HCT116 (cell line): ENCODE data around the gene TCEANC. TPM values are rescaled to one million over a fixed set of nuclear protein-coding genes. Genes with fewer than 3 reads are reported as not detected.
A peak's percentile ranks its signal among the peaks of the same experiment; 100 is the strongest.

Experiments
- ATAC-seq: fragments of 200-7000 bp; cut with Tn5 transposase; 2 replicates; pipeline ENCODE4 v1.9.1; 2020; ENCODE audit warnings: mild to moderate bottlenecking, moderate library complexity
- BruUV-seq: library from RNA; stranded (reverse); fragments of 400-500 nt; replicated peaks from 2 replicates; lab custom pipeline; 2021; lab: Mats Ljungman, UMichigan
- CTCF ChIA-PET: fragments of 300-600 bp; sonication (Branson Sonifier 250); formaldehyde crosslinking; loops from one replicate; lab custom pipeline; 2021; ENCODE audit warnings: antibody characterized with exemption; lab: Charles Lee
- POLR2A ChIA-PET: fragments of 300-600, 350-600 bp; sonication (Branson Sonifier 250); formaldehyde crosslinking; loops from one replicate; lab custom pipeline; 2021; ENCODE audit warnings: antibody characterized with exemption; lab: Charles Lee
- RAD21 ChIA-PET, 2 experiments: fragments of 300-600 bp; sonication (Branson Sonifier 250); formaldehyde crosslinking; loops; one replicate each; lab custom pipeline; 2023; ENCODE audit warnings: low total read pairs in 2 of 2; ENCODE audit not compliant: uncharacterized antibody in 2 of 2, unreplicated experiment in 2 of 2, low non-redundant PET in 1 of 2; lab: Charles Lee
- DNase-seq: peaks from one replicate; pipeline ENCODE4 v3.0.0-alpha.2; 2010; ENCODE audit warnings: low read depth, low spot score
- H2AFZ ChIP-seq: fragments of 200-600 bp; shearing (Covaris generic), sonication (generic); 2 replicates; pipeline ENCODE4 v1.6.1; 2017; ENCODE audit warnings: low read depth, mixed run types, mixed read lengths, antibody characterized with exemption, low read length; ENCODE audit not compliant: poor library complexity, severe bottlenecking
- H3K27ac ChIP-seq: 2 replicates; pipeline ENCODE4 v1.5.1; 2012; ENCODE audit warnings: low read depth, low read length
- H3K27me3 ChIP-seq: fragments of 200-600 bp; sonication (generic); 2 replicates; pipeline ENCODE4 v1.6.1; 2016; ENCODE audit warnings: mixed run types, low read length, mixed read lengths; ENCODE audit not compliant: insufficient read depth
- H3K36me3 ChIP-seq, 2 experiments: fragments of 200-500 bp in 1 of 2; fragments of 200-600 bp in 1 of 2; sonication (Bioruptor generic) in 1 of 2; sonication (generic) in 1 of 2; 2 replicates each; pipeline versions ENCODE4 v1.5.1 to v1.6.1; 2014 to 2016; ENCODE audit warnings: low read length in 2 of 2, inconsistent platforms in 1 of 2, mixed read lengths in 1 of 2, mixed run types in 1 of 2; ENCODE audit not compliant: insufficient read depth in 2 of 2, control insufficient read depth in 1 of 2
- H3K4me1 ChIP-seq, 2 experiments: fragments of 200-600 bp in 1 of 2; sonication (generic) in 1 of 2; 2 replicates each; pipeline versions ENCODE4 v1.5.1 to v1.6.1; 2012 to 2017; ENCODE audit warnings: low read length in 2 of 2, inconsistent platforms in 1 of 2, mild to moderate bottlenecking in 1 of 2, mixed read lengths in 1 of 2, mixed run types in 1 of 2, moderate library complexity in 1 of 2; ENCODE audit not compliant: insufficient read depth in 2 of 2, control insufficient read depth in 1 of 2
- H3K4me2 ChIP-seq: fragments of 200-600 bp; sonication (generic); 2 replicates; pipeline ENCODE4 v1.6.1; 2017; ENCODE audit warnings: mixed run types, low read length, mixed read lengths
- H3K4me3 ChIP-seq, 2 experiments: fragments of 200-600 bp in 1 of 2; sonication (generic) in 1 of 2; replicated peaks in 1 of 2; 2 replicates each; pipeline ENCODE4 v1.5.1; 2011 to 2016; ENCODE audit warnings: low read length in 2 of 2, control low read depth in 1 of 2, low read depth in 1 of 2, mild to moderate bottlenecking in 1 of 2, mixed read lengths in 1 of 2, mixed run types in 1 of 2
- H3K79me2 ChIP-seq: fragments of 200-600 bp; sonication (generic); 2 replicates; pipeline ENCODE4 v1.6.1; 2017; ENCODE audit warnings: mild to moderate bottlenecking, mixed run types, low read length, moderate library complexity, mixed read lengths; ENCODE audit not compliant: insufficient read depth
- H3K9ac ChIP-seq: fragments of 200-600 bp; sonication (generic); 2 replicates; pipeline ENCODE4 v1.6.1; 2016; ENCODE audit warnings: low read length, mixed read lengths
- H3K9me2 ChIP-seq: fragments of 200-600 bp; sonication (generic), shearing (Covaris generic); 2 replicates; pipeline ENCODE4 v1.6.1; 2017; ENCODE audit warnings: mixed run types, mild to moderate bottlenecking, moderate library complexity; ENCODE audit not compliant: insufficient read depth
- H3K9me3 ChIP-seq, 2 experiments: fragments of 200-500 bp in 1 of 2; fragments of 200-600 bp in 1 of 2; sonication (Bioruptor generic) in 1 of 2; sonication (generic) in 1 of 2; 2 replicates each; pipeline ENCODE4 v1.6.1; 2014 to 2017; ENCODE audit warnings: low read length in 2 of 2, mixed read lengths in 2 of 2, inconsistent platforms in 1 of 2, low read depth in 1 of 2, mild to moderate bottlenecking in 1 of 2, mixed run types in 1 of 2, moderate library complexity in 1 of 2; ENCODE audit not compliant: control insufficient read depth in 1 of 2, insufficient read depth in 1 of 2
- H4K20me1 ChIP-seq: fragments of 200-600 bp; sonication (generic), shearing (Covaris generic); 2 replicates; pipeline ENCODE4 v1.6.1; 2017; ENCODE audit warnings: mixed run types, mild to moderate bottlenecking, moderate library complexity; ENCODE audit not compliant: insufficient read depth
- CBX3 ChIP-seq: IDR thresholded peaks from 2 replicates; pipeline ENCODE4 v1.6.1; 2012; ENCODE audit warnings: low read depth
- CEBPB ChIP-seq: IDR thresholded peaks from 2 replicates; pipeline ENCODE4 v1.6.1; 2012; ENCODE audit warnings: low read depth
- ELF1 ChIP-seq: IDR thresholded peaks from 2 replicates; pipeline ENCODE4 v1.6.1; 2012; ENCODE audit warnings: low read depth, borderline replicate concordance
- FOSL1 ChIP-seq: IDR thresholded peaks from 2 replicates; pipeline ENCODE4 v1.6.1; 2012; ENCODE audit warnings: low read depth
- JUND ChIP-seq: IDR thresholded peaks from 2 replicates; pipeline ENCODE4 v1.6.1; 2012
- POLR2AphosphoS5 ChIP-seq: IDR thresholded peaks from 2 replicates; pipeline ENCODE4 v1.6.1; 2011; ENCODE audit warnings: mild to moderate bottlenecking, low read depth, low read length, moderate library complexity
- SIN3A ChIP-seq: IDR thresholded peaks from 2 replicates; pipeline ENCODE4 v1.6.1; 2012; ENCODE audit warnings: low read depth
- SP1 ChIP-seq: IDR thresholded peaks from 2 replicates; pipeline ENCODE4 v1.6.1; 2012; ENCODE audit warnings: low read depth
- YY1 ChIP-seq: IDR thresholded peaks from 2 replicates; pipeline ENCODE4 v1.6.1; 2011; ENCODE audit warnings: low read length, low read depth, moderate library complexity, mild to moderate bottlenecking; ENCODE audit not compliant: insufficient replicate concordance; ENCODE audit errors: extremely low read depth
- intact Hi-C: fragments of 100-400 bp; cut with micrococcal nuclease; formaldehyde crosslinking; loops from 2 replicates; pipeline ENCODE4 v1.10.0; 2022
- total RNA-seq: library from RNA; stranded (reverse); gene quantifications from one replicate; pipeline ENCODE4 v1.2.1, GENCODE V29; 2021; ENCODE audit not compliant: unreplicated experiment
- TF ChIP-seq, protein P1 (sequence below): IDR thresholded peaks from 2 replicates; pipeline ENCODE4 v1.6.1; 2011; ENCODE audit warnings: mild to moderate bottlenecking, low read length, moderate library complexity; ENCODE audit not compliant: insufficient replicate concordance; ENCODE audit errors: extremely low read depth
- TF ChIP-seq, protein P2 (sequence below): IDR thresholded peaks from 2 replicates; pipeline ENCODE4 v1.6.1; 2012

The TCEANC gene
- total RNA-seq, 1 experiment from 2014 or later: 1.2 TPM

DNA sequence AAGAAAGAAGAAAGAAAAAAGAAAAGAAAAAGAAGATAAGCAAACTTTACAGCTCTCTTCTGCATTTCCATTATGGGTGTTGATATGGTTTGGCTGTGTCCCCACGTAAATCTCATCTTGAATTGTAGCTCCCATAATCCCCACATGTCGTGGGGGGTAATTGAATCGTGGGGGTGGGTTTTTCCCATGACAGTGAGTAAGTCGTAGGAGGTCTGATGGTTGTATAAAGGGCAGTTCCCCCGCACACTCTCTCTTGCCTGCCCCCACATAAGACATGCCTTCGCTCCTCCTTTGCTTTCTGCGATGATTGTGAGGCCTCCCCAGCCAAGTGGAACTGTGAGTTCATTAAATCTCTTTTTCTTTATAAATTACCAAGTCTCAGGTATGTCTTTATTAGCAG lies 28.7 kb downstream of the TCEANC start:
- no peaks in the 10 kb centered on the region for H3K27me3 ChIP-seq
- DNase-seq: no peak
- intact Hi-C loops: no loop called here
- ATAC-seq: no peak
- BruUV-seq: no TSS peak
- ChIA-PET POLR2A (no interaction called here), RAD21 (no interaction called here)
- no peaks in the 10 kb centered on the region for H3K9me2 ChIP-seq
- H3K9me3 ChIP-seq: no peaks in the 10 kb centered on the region
- no peaks in the 10 kb centered on the region for H3K79me2 ChIP-seq
- no peak for TF ChIP-seq CBX3
- TF ChIP-seq YY1: no peak
- no peak for TF ChIP-seq SP1
- TF ChIP-seq, protein P1, sequence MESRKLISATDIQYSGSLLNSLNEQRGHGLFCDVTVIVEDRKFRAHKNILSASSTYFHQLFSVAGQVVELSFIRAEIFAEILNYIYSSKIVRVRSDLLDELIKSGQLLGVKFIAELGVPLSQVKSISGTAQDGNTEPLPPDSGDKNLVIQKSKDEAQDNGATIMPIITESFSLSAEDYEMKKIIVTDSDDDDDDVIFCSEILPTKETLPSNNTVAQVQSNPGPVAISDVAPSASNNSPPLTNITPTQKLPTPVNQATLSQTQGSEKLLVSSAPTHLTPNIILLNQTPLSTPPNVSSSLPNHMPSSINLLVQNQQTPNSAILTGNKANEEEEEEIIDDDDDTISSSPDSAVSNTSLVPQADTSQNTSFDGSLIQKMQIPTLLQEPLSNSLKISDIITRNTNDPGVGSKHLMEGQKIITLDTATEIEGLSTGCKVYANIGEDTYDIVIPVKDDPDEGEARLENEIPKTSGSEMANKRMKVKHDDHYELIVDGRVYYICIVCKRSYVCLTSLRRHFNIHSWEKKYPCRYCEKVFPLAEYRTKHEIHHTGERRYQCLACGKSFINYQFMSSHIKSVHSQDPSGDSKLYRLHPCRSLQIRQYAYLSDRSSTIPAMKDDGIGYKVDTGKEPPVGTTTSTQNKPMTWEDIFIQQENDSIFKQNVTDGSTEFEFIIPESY: no peak
- TF ChIP-seq POLR2AphosphoS5: no peak
- TF ChIP-seq CEBPB: no peak
- TF ChIP-seq, all 23 proteins: peak for 0
- H3K9ac ChIP-seq: no peak overlapping the region
- H3K36me3 ChIP-seq: no peaks in the 10 kb centered on the region
- no peak overlapping the region for H3K4me3 ChIP-seq
- H3K27ac ChIP-seq: no peak overlapping the region
- H2AFZ ChIP-seq: no peak overlapping the region
- H3K4me1 ChIP-seq: peaks cover 0 to 12% of the 10 kb centered on the region in 2 experiments; a peak in 3 of 4 replicates
- CTCF ChIA-PET: no interaction called here
- no peaks in the 10 kb centered on the region for H4K20me1 ChIP-seq
- no peak overlapping the region for H3K4me2 ChIP-seq

- Histone ChIP-seq H3K9me2 (no peaks in the 10 kb centered on the region), H3K27ac (no peak overlapping the region), H2AFZ (peak overlapping the region; percentile 45), H3K9ac (no peak overlapping the region), H3K4me1 (peaks cover 0 to 21% of the 10 kb centered on the region in 2 experiments; a peak in 3 of 4 replicates)
- CTCF ChIA-PET: no interaction called here
- TF ChIP-seq SIN3A (no peak), JUND (no peak), ELF1 (no peak), FOSL1 (no peak)
- TF ChIP-seq, protein P2, sequence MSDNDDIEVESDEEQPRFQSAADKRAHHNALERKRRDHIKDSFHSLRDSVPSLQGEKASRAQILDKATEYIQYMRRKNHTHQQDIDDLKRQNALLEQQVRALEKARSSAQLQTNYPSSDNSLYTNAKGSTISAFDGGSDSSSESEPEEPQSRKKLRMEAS: no peak
- TF ChIP-seq, all 23 proteins: peak for 0
- no peaks in the 10 kb centered on the region for H3K36me3 ChIP-seq
- peaks cover 2% of the 10 kb centered on the region for H3K79me2 ChIP-seq
- ChIA-PET POLR2A (no interaction called here), RAD21 (no interaction called here)
- H4K20me1 ChIP-seq: no peaks in the 10 kb centered on the region
- H3K9me3 ChIP-seq: no peaks in the 10 kb centered on the region
- H3K4me3 ChIP-seq: no peak overlapping the region
- no peak overlapping the region for H3K4me2 ChIP-seq
- ATAC-seq (no peak), DNase-seq (no peak)
- H3K27me3 ChIP-seq: no peaks in the 10 kb centered on the region
- intact Hi-C loops: no loop called here
- no TSS peak for BruUV-seq
Observed at GRCh38 chrX:13684361-13684760, 31.4 kb downstream of the TCEANC start.
